ENCODE measurements around the gene CHI3L1.

CHI3L1 gene

DNA sequence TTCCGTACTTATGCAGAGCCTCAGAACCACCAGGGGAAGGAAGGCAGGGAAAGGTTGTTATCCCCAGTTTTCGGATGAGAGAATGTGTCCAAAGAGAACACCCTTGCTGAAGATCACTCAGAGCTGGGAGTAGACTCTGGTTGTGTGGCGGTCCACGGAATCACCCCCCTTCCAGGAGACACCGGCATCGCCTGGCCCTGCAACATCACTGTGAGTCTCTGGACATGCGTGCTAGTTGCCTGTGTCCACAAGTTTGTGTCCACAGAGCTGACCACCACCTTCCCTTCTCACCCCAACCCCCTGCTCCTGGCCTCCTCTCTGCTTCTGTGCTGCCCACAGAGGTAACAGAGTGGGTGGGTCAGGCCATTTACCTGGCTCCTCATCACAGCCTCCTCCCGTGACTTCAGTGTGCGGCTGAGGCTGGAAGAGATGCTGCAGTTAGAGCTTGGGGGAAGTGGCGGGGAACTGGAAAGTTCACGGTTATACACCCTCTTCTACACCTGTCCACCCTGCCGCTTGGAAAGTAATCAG lies 18.2 kb downstream of the CHI3L1 start:
- DNase-seq (ENCODE audit: low read depth) = no peak

DNA sequence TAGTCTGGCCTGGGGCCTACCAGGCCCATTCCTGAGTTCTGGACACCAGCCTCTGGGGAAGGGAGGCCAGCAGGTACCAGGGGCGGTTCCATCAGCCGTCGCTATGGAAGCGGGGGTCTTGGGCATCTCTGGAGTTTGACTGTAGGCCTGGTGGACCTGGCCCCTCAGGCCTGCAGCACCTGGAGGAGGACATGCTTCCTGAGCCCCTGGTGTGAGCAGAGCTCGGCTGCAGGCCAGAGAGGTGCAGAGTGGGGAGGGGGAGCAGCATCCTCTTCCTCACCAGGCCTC lies 18.6 kb downstream of the CHI3L1 start:
- DNase-seq (ENCODE audit: low read depth) = no peak

DNA sequence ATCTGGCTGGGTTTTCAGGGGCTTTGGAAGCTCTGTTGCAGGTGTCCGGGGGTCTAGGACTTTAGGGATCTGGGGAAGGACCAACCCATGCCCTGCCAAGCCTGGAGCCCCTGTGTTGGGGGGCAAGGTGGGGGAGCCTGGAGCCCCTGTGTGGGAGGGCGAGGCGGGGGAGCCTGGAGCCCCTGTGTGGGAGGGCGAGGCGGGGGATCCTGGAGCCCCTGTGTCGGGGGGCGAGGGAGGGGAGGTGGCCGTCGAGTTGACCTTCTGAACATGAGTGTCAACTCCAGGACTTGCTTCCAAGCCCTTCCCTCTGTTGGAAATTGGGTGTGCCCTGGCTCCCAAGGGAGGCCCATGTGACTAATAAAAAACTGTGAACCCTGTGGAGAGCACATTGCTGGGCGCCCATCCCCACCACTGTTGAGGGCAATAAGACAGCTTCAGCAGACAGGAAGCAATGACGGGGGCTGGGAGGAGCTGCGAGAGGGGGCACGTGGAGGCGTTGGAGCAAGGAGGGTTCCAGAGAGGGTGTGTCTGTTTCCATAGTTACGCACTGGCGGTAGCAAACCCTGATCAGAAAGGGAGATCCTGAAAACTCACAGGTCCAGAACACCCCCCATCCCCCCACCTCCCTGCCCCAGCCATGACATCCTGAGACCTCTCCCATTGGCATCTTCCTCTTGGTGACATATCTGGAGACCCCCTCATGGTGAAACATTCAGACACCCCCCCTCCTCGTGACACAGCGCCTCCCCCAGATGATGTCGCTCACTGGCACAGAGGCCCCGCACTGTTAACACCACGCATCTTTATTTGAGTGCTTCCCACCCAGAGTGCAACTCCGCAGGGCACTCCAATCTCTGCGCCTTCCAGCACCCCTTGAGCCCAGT lies 19.2 kb downstream of the CHI3L1 start:
- no peak for DNase-seq (ENCODE audit: low read depth)

- DNase-seq (ENCODE audit: low read depth) = no peak
These were observed 20.1 kb downstream of the CHI3L1 start for GRCh38 chr1:203166192-203166940.

DNA sequence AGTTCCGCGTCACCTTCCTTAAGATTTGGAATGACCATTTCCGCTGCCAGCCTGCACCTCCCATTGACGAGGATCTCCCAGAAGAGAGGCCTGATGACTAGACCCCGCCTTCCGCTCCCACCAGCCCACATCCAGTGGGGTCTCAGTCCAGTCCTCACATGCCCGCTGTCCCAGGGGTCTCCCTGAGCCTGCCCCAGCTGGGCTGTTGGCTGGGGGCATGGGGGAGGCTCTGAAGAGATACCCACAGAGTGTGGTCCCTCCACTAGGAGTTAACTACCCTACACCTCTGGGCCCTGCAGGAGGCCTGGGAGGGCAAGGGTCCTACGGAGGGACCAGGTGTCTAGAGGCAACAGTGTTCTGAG lies 20.7 kb downstream of the CHI3L1 start:
- no peak for DNase-seq (ENCODE audit: low read depth)

DNA sequence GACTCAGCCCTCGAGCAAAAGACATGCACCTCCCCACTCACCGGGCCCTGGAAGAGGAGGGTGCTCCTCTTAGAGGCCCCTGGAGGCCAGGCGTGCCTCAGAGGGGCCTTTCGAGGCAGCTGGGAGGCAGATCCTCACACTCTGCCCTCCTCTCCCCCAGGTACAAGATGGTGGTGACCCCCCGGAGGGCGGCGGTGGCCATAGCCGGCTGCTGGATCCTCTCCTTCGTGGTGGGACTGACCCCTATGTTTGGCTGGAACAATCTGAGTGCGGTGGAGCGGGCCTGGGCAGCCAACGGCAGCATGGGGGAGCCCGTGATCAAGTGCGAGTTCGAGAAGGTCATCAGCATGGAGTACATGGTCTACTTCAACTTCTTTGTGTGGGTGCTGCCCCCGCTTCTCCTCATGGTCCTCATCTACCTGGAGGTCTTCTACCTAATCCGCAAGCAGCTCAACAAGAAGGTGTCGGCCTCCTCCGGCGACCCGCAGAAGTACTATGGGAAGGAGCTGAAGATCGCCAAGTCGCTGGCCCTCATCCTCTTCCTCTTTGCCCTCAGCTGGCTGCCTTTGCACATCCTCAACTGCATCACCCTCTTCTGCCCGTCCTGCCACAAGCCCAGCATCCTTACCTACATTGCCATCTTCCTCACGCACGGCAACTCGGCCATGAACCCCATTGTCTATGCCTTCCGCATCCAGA lies 21.3 kb downstream of the CHI3L1 start:
- DNase-seq (ENCODE audit: low read depth) = no peak

DNA sequence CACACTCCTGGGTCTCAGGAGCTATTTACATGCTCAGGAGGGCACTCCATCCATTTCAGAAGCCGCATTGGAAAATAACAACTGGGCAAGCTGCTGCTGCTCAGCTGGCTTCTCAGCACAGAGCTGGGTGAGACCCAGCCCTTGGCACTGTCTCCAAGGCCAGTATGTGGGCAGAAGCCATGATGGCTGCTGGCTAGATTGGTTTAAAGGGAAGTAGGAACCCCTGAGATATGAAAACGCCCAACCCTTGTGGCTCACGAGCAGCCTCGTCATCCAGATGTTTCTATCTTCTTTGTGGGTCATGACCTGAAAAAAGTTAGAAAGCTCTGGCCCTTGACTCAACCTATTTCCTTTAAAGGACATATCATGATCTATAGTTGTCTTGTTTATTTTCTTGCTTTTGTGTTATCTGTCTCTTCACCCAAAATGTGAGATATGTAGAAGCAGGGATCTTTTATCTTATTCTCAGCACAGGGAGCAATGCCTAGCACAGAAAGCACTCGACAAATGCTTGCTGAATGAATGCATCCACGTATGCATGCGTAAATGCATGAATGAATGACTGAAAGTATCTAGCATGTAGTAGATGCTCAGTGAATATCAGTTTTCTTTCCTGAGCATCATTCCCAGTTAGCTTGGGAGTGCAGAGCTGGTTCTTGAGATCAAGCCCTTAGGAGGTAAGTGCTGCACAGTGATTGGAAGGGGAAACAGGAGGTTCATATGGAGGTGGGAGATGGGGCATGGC lies 22.4 kb downstream of the CHI3L1 start:
- DNase-seq (ENCODE audit: low read depth) = no peak

- DNase-seq (ENCODE audit: low read depth) = no peak
These were observed 24.1 kb downstream of the CHI3L1 start for GRCh38 chr1:203162403-203162802.

DNA sequence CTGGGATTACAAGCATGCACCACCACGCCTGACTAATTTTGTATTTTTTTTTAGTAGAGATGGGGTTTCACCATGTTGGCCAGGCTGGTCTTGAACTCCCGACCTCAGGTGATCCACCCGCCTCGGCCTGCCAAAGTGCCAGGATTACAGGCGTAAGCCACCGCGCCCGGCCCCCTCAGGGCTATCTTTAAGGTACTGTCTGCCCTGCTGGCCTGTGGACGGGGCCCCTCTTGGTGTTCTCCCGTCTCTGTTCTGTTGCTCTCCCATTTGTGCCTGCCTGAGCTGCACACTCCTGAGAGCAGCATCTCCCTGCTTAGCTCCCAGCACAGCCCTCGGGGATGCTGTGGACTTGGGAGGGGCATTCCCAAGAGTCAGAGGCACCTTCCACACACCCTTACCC lies 24.8 kb downstream of the CHI3L1 start:
- no peak for DNase-seq (ENCODE audit: low read depth)

- no peak for DNase-seq (ENCODE audit: low read depth)
These were observed 25.3 kb downstream of the CHI3L1 start for GRCh38 chr1:203161175-203161574.

DNA sequence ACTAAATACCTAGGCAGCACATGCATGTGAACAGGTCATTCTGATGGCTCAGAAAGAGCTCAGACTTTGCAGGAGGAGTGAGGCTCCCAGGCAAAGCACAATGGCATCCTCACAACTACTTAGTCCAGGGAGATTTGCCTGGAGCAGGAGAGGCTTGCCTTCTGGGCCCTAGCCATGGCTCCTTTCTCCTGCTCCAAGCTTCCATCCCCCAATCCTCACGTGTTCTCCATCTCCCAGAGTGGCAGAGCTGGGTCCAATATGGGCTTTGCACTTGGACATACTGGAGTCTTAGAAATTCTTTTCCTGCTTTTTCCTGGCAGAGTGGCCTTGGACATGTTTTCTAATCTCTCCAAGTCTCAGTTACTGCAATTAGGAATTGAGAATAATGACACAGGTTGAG lies 26.7 kb downstream of the CHI3L1 start:
- no peak for DNase-seq (ENCODE audit: low read depth)

GRCh38 chr1:203158960-203159665 lies 27.4 kb downstream of the CHI3L1 start:
- no peak for DNase-seq (ENCODE audit: low read depth)

- no peak for DNase-seq (ENCODE audit: low read depth)
These were observed 28.1 kb downstream of the CHI3L1 start for GRCh38 chr1:203158423-203158822.

DNA sequence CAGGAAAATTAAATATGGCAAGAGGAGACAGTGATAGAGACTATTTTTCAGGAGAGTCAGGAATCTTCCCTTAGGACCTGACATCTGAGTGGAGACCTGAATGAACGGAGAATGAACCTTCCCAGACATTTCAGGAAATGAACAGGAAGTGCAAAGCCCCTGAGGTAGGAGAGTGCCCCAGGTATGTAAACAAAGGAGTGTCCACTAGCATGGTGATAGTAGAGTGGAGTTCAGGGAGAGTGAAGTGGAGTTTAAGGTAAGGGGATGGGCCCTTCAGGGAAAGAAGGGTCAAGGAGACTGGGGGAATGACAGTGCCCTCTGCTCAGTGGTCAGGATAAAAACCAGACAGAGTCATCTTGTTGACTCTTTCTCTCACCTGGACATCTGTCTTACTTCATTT lies 30.2 kb downstream of the CHI3L1 start:
- no peak for DNase-seq (ENCODE audit: low read depth)

GRCh38 chr1:203153989-203154821 lies 32.3 kb downstream of the CHI3L1 start:
- no peak for DNase-seq (ENCODE audit: low read depth)

DNA sequence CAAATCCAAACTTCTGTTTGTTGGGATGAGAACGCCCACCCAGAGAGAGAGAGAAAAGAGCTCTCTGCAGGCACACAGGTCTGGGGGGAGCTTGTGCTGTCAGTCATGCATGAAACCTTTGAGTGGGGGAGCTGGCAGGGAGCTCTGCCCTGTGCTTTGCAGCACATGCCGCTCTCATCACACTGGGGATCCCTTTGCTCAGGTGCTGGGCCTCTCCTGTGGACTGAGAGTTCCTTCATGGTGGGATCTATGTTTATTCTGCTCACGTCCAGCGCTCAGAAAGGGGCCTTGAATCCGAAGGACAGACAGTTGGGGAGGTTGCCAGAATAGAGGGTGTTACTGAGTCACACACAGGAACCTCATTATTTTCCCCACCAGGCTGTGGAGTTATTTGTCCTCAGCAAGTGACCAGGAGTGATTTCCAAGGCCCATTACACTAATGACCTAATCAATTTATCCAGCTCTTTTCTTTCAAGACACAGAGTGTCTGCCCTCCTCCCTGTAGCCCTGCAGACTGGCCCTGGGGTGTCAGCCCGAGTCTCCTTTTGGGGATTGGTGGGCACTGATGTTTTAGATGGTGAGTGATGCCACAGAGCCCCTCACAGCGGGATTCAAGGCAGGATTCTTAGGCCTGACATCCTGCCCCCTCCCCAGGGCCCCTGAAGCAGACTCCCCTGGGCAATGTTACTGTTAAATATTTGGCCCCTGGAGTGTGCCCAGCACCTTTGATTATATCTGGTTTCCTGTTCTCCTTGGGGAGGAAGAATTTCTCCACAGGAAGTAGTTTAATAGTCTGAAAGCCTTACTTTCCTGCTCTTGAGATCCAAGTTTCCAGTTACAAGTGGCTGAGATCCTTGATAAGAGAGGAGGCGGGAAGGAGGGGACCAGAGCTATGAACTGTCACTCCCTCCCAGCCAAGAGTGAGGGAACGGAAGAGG lies 33.2 kb downstream of the CHI3L1 start:
- DNase-seq (ENCODE audit: low read depth) = no peak

GRCh38 chr1:203152158-203153034 lies 34.1 kb downstream of the CHI3L1 start:
- DNase-seq (ENCODE audit: low read depth) = no peak

Data from HS-27A (cell line).